Fibroblast of skin of right biceps (primary cell): ENCODE results near the gene RAB5A.
"Not testable (repeated sequence)": the region's sequence is repeated elsewhere in the genome, so short reads cannot be mapped to it uniquely, and the experiment has no call there.

Experiments used
- DNase-seq: peaks from one replicate; pipeline ENCODE4 v3.0.0-alpha.2; 2013

Gene RAB5A

GRCh38 chr3:19946832-19947548 lies at the start of gene RAB5A:
Gene RAB5A (plus strand): TSS chr3:19947097. CDS start chr3:19950899, 3,802 bp downstream.
- DNase-seq: peak; percentile 99

DNA sequence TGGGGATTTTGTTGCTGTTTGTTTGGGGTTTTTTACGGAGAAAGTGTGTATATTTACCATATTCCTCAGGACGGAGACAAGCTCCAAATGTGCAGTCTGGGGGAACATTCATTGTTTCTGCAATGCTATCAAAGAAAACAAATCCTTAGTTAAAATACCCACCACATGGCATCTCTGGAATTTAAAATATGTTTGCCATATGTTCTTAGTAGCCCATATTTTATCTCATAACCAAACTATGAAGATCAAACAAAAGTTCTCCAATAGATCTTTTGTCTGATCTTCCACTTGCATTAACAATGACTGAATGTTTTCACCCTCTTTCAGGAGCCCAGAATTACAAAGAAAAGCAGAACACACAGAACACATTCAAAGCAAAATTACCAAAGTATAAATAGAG lies 48.2 kb upstream of the RAB5A start:
- DNase-seq: peak; percentile 31

GRCh38 chr3:19899264-19899663 lies 47.6 kb upstream of the RAB5A start:
- no peak for DNase-seq

GRCh38 chr3:19899833-19900232 lies 47.1 kb upstream of the RAB5A start:
- not testable (repeated sequence) for DNase-seq

- peak; percentile 15 for DNase-seq
These were observed 45.6 kb upstream of the RAB5A start for GRCh38 chr3:19901337-19901736.

GRCh38 chr3:19901918-19902317 lies 45.0 kb upstream of the RAB5A start:
- DNase-seq: peak; percentile 3

DNA sequence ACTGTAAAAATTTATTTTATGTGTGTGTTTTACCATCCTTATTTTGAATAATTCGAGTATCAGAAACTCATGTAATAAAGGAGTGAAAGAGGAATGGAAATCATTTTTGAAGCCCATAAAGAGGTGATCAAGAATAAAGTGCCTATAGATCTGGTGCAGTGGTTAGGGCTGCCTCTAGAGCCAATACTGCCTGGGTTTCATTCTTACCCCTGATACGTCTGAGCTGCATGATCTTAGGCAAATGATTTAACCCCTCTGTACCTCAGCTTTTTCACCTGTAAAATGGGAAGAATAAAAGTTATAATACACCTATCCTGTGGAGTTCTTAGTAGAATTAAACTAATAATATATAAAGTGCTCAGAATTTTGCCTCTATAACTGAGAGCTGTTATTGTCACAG lies 43.2 kb upstream of the RAB5A start:
- DNase-seq: no peak

DNA sequence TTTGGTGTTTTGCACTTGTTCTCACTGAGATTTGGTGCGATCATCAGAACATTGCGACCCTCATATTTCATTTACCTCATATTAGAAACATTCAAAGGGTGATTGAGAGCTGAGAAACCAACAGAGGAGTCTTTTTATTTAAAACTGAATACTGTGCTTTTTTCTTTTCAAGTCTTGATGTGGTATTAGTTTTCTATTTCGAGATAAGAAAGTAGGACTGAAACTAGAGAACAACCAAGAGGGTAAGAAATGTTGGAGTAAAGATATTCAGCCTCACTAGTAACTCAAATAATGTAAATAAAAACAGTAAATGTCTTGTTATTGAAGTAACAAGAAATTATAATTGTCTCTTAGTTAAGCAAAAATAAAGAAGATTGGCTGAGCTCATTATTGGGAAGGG lies 39.4 kb upstream of the RAB5A start:
- DNase-seq: no peak

- no peak for DNase-seq
These were observed 35.4 kb upstream of the RAB5A start for GRCh38 chr3:19911452-19911851.

- no peak for DNase-seq
These were observed 29.7 kb upstream of the RAB5A start for GRCh38 chr3:19917167-19917566.

GRCh38 chr3:19920401-19921080 lies 26.4 kb upstream of the RAB5A start:
- no peak for DNase-seq

- DNase-seq: no peak
These were observed 15.7 kb upstream of the RAB5A start for GRCh38 chr3:19931180-19931692.

DNA sequence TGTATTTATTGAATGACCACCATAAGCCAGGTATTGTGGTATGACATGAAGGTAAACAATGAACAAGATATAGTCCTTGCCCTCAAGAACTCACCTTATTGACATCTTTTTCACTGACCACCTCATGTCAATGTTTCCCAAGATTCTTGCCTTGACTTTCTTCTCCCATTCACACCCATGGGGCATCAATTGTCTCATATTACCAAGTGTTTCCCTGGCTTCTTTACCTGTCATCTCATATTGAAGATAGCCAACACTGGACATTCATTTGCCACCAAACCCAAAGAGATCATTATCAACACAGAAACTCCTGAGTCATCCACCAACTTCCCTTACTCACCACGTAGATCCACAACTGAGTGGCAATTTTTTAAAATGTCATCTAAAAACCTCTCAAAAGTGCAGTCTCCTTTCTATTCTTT lies 15.1 kb upstream of the RAB5A start:
- DNase-seq: peak; percentile 3

DNA sequence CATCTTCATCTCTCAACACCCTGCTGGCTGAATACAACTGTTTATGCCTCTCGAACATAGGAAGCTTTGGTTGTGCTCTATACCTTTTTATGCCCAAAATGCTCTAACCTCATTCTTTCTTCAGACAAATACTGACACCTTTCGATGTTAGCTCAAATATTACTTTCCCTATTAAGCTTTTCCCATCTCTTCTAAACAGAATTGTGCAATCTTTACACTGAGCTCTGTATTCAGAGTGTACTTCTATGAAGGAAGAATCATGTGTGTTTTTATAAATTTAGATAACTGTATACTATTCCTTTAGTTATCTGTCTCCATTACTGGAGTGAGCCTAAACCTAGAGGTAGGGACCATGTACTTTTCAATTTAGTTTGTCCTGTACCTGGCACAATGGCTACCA lies 14.5 kb upstream of the RAB5A start:
- DNase-seq: no peak

- DNase-seq: peak; percentile 22
These were observed 12.8 kb upstream of the RAB5A start, which contains the start of gene EFHB for GRCh38 chr3:19934098-19934566. Gene EFHB (minus strand): TSS chr3:19934217. CDS start chr3:19934018, 199 bp downstream.

DNA sequence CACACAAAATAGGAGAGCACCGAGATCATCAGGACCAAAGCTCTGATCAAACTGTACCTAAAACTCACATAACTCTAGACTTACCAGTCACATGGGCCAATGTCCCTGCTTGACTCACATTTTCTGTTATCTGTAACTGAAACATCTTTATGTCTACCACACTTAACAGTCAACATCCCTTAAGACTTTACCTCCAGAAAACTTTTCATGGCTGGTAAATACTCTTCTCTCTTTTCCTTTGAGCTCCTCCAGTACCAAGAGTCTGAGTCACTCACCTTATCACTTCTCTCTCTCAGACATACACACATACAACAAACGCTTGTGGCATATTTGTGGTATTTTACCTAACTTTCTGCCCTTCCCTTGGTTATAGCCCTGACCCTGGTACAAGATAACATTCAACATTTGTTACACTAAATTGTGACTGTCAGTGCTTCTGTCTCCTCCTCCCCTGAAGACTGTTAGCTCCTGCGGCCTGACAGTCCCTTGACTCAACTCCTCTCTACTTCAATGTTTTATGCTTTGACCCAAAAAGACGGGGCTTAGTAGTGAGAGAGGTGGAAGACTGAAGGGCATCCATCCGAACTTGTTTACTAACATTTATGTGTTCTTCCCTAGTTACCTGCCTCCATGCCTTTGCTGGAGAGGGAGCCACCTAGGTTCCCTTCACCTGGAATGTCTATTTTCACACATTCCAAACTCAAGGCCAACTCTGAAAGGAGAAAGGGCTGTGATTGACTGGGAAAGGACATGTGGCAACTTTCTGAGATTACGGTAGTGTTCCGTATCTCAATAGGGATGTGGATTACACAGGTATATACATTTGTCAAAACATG lies 9.2 kb upstream of the RAB5A start:
- peak; percentile 17 for DNase-seq

DNA sequence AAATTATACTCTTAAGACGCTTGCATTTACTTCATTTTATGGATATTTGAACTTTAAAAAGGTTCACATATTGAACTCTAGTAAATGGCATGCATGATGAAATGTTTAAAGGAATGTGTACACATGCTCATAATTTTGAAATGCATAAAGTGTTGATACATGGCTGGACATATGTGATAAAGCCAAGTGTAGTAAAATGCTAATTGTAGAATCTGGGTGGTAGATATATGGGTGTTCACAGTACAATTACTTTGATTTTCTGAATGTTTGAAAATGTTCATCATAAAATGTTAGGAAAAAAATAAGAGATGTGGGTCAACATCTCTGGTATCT lies 8.6 kb upstream of the RAB5A start:
- DNase-seq: no peak

GRCh38 chr3:19940643-19941042 lies 6.3 kb upstream of the RAB5A start:
- DNase-seq: no peak

DNA sequence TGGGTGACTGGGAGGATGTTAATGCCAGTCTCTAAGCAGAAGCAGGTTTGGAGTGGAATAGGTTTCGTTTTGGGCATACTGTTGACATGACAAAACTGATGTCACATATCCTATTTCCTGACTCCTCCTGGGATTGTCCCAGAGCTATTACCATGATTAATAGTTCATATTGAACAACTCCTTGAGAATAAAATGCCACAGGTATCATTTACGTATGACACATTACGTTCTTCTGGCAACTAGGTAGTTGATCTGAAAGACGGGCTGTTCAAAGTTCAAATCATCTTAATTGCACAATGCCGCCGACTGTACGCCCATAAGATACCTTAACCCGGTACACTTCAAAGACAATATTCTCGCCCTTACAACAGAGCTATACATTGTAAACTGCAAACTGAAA lies 1.4 kb upstream of the RAB5A start:
- DNase-seq: no peak

- DNase-seq: peak; percentile 6
These were observed 697 bp upstream of the RAB5A start for GRCh38 chr3:19945969-19946831.

DNA sequence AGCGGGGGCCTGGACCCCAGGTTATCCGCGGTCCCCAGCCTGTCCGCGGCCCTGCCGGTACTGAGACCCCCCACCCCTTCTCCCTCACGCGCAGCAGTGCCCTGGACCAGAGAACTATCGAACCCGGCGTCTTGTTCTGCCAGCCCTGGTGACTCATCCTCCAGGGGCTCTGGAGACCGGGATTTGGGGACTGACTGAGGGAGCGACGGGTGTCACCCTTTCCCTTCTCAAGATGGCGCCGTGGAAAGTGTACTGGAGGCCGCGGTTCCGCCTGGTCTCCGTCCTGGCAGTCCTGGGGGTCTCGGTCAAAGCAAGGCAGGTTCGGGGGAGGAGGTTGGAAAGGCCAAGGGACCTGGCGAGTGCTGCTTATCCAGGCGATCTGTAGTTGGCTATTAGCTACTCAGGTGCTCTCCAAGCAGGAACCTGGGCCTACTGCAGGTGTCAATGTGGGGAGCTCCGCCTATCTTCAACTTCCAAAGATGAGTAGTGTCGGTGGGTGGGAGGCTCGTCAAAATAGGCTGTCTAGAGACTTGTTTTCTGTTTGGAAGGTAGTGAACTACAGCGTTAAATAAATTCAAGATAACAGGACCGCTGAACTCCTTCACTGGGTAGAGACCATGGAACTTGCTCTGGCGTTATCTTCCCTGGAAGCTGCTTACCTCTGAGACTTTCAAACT lies 790 bp downstream of the RAB5A start:
- DNase-seq: peak; percentile 58

GRCh38 chr3:19948226-19948591 lies 1.3 kb downstream of the RAB5A start:
- no peak for DNase-seq
